K562 (cell line): ENCODE results near the gene PLP2. TPM values are rescaled to one million over a fixed set of nuclear protein-coding genes. Genes with fewer than 3 reads are reported as not detected.
A peak's percentile ranks its signal among the peaks of the same experiment; 100 is the strongest.

Source experiments
- BRD9 ChIP-seq: fragments of 450-650 bp; IDR thresholded peaks from 2 replicates; pipeline ENCODE4 v1.6.1; 2018; ENCODE audit warnings: low read depth; ENCODE audit not compliant: partially characterized antibody
- CHD2 ChIP-seq: IDR thresholded peaks from 2 replicates; pipeline ENCODE4 v1.6.1; 2011; ENCODE audit warnings: low read depth, low read length
- CREB3 ChIP-seq: fragments of 450-650 bp; conservative IDR thresholded peaks from 2 replicates; pipeline ENCODE4 v1.6.1; 2016; ENCODE audit warnings: missing genetic modification characterization, low read depth, mild to moderate bottlenecking, missing compliant biosample characterization, moderate library complexity
- E2F6 ChIP-seq, 2 experiments: IDR thresholded peaks; 2 replicates each; pipeline ENCODE4 v1.6.1; 2011; ENCODE audit warnings: borderline replicate concordance in 1 of 2, control low read depth in 1 of 2, low read depth in 1 of 2, low read length in 1 of 2, mild to moderate bottlenecking in 1 of 2, mixed read lengths in 1 of 2, moderate library complexity in 1 of 2; ENCODE audit not compliant: insufficient read depth in 1 of 2, insufficient read length in 1 of 2, poor library complexity in 1 of 2, severe bottlenecking in 1 of 2; ENCODE audit errors: extremely low read depth in 1 of 2
- ETS1 ChIP-seq: conservative IDR thresholded peaks from 2 replicates; pipeline ENCODE4 v1.6.1; 2011; ENCODE audit warnings: low read depth, mild to moderate bottlenecking, low read length; ENCODE audit not compliant: control insufficient read depth
- FOXK2 ChIP-seq, 2 experiments: fragments of 450-650 bp; IDR thresholded peaks in 1 of 2; conservative IDR thresholded peaks in 1 of 2; 2 replicates each; pipeline ENCODE4 v1.6.1; 2016; ENCODE audit warnings: low read depth in 2 of 2, mild to moderate bottlenecking in 1 of 2
- GATAD2A ChIP-seq: fragments of 450-650 bp; IDR thresholded peaks from 2 replicates; pipeline ENCODE4 v1.6.1; 2017
- HNRNPL ChIP-seq: fragments of 200-400 bp; formaldehyde crosslinking; IDR thresholded peaks from 2 replicates; pipeline ENCODE4 v1.6.1; 2017; ENCODE audit warnings: low read depth, mild to moderate bottlenecking, low read length
- SREBF2 ChIP-seq: sonication (generic); formaldehyde crosslinking; IDR thresholded peaks from 2 replicates; pipeline ENCODE4 v1.4.0; 2020; ENCODE audit warnings: mild to moderate bottlenecking, missing genetic modification reagents
- TSC22D4 ChIP-seq: fragments of 450-650 bp; IDR thresholded peaks from 2 replicates; pipeline ENCODE4 v1.6.1; 2016; ENCODE audit warnings: missing genetic modification characterization, missing biosample characterization, control low read depth
- ZNF263 ChIP-seq: sonication (generic); formaldehyde crosslinking; IDR thresholded peaks from 2 replicates; pipeline ENCODE4 v1.8.0; 2022; ENCODE audit warnings: mild to moderate bottlenecking, missing genetic modification reagents, borderline replicate concordance
- ZNF609 ChIP-seq: sonication (generic); formaldehyde crosslinking; IDR thresholded peaks from 2 replicates; pipeline ENCODE4 v1.8.1; 2023; ENCODE audit warnings: missing genetic modification reagents, mild to moderate bottlenecking, borderline replicate concordance
- polyA plus RNA-seq, 8 experiments: library from polyadenylated mRNA; depleted of rRNA in 4 of 8; stranded (reverse) in 5 of 8; unstranded in 3 of 8; fragments of >200 nt; fragmentation: Nextera tagmentation in 2 of 8; fragmentation: Illumina TruSeq in 1 of 8; extraction: Ambion mirVana in 2 of 8; extraction: Trizol in 1 of 8; gene quantifications; 2 replicates each; pipeline versions ENCODE4 v1.2.1 to v1.2.3, GENCODE V29; 2011 to 2014; ENCODE audit warnings: inconsistent platforms in 1 of 8, missing spikeins in 1 of 8
- total RNA-seq, 7 experiments: library from RNA; depleted of rRNA in 6 of 7; stranded (reverse); fragments of >200 nt in 6 of 7; fragmentation: Illumina TruSeq in 2 of 7; extraction: Trizol in 2 of 7; gene quantifications; 2 replicates each; pipeline versions ENCODE4 v1.2.1 to v1.2.3, GENCODE V29; 2011 to 2021; ENCODE audit warnings: low replicate concordance in 1 of 7

The PLP2 gene
- total and polyA plus RNA-seq, 9 of the 15 experiments (the other 6 are each of a cell fraction or from before 2014, with no cell fraction given) = 34.7 to 236 (median 112) TPM

GRCh38 chrX:49186125-49187027 lies 14.7 kb downstream of the PLP2 start, which contains the start of gene PRICKLE3 (continued):
- peak; percentile 80 for TF ChIP-seq CREB3 (tag)
- TF ChIP-seq ETS1 = peak; percentile 62
- TF ChIP-seq ZNF609 (CRISPR knock-in tag) = no peak
- TF ChIP-seq TSC22D4 (tag) = no peak
- peak; percentile 75; the same call in 1 of the 2 replicates for TF ChIP-seq GATAD2A
- peak; percentile 73 to 88 for TF ChIP-seq E2F6 (IDR thresholded peaks at IDR 0.05; ENCODE audit: borderline replicate concordance in 1 of 2, extremely low read depth in 1 of 2, insufficient read depth in 1 of 2, insufficient read length in 1 of 2, low read depth in 1 of 2, low read length in 1 of 2, poor library complexity in 1 of 2, severe bottlenecking in 1 of 2)
- peak; percentile 15 to 48; a peak in 1 of 4 replicates for TF ChIP-seq FOXK2 (conservative IDR thresholded peaks at IDR 0.05 in 1 of 2, IDR thresholded peaks at IDR 0.05 in 1 of 2; ENCODE audit: low read depth in 2 of 2)
- TF ChIP-seq BRD9 = no peak
- 0 out of 2 replicates have a peak, but pooled peaks have one; percentile 41 for TF ChIP-seq CHD2
- TF ChIP-seq ZNF263 = no peak
- peak; percentile 100 for TF ChIP-seq HNRNPL
- no peak for TF ChIP-seq SREBF2 (CRISPR knock-in tag)
